HL-60 (cell line): ENCODE results near the gene SLC13A1.

Experiments used
- DNase-seq, 2 experiments: peaks; one replicate each; pipeline ENCODE4 v3.0.0-alpha.2; 2010 to 2020; ENCODE audit warnings: low read depth in 1 of 2, low spot score in 1 of 2
- H3K27ac ChIP-seq: fragments of 250-450 bp; sonication (Bioruptor Pico); replicated peaks from 2 replicates; pipeline ENCODE4 v1.5.1; 2020; ENCODE audit warnings: mild to moderate bottlenecking, moderate library complexity
- H3K27me3 ChIP-seq: fragments of 250-450 bp; sonication (Bioruptor Pico); 2 replicates; pipeline ENCODE4 v1.5.1; 2021; ENCODE audit warnings: mild to moderate bottlenecking, moderate library complexity; ENCODE audit not compliant: insufficient read depth, poor library complexity, severe bottlenecking
- H3K4me3 ChIP-seq: replicated peaks from 2 replicates; pipeline ENCODE4 v1.5.1; 2011; ENCODE audit warnings: mild to moderate bottlenecking, control low read depth, low read length; ENCODE audit not compliant: insufficient read depth
- GABPA ChIP-seq: IDR thresholded peaks from 2 replicates; pipeline ENCODE4 v1.6.1; 2012; ENCODE audit warnings: low read depth
- POLR2AphosphoS5 ChIP-seq: IDR thresholded peaks from 2 replicates; pipeline ENCODE4 v1.6.1; 2012; ENCODE audit warnings: low read depth
- SPI1 ChIP-seq: IDR thresholded peaks from 2 replicates; pipeline ENCODE4 v1.6.1; 2012; ENCODE audit warnings: low read depth, mild to moderate bottlenecking, borderline replicate concordance
- TF ChIP-seq, protein P1 (sequence below): IDR thresholded peaks from one replicate; pipeline ENCODE4 v1.5.1; 2011; ENCODE audit warnings: low read length, control low read depth, inconsistent platforms; ENCODE audit not compliant: insufficient read depth
- TF ChIP-seq, protein P2 (sequence below): IDR thresholded peaks from 2 replicates; pipeline ENCODE4 v1.6.1; 2012; ENCODE audit warnings: low read depth; ENCODE audit not compliant: insufficient replicate concordance

The SLC13A1 gene

DNA sequence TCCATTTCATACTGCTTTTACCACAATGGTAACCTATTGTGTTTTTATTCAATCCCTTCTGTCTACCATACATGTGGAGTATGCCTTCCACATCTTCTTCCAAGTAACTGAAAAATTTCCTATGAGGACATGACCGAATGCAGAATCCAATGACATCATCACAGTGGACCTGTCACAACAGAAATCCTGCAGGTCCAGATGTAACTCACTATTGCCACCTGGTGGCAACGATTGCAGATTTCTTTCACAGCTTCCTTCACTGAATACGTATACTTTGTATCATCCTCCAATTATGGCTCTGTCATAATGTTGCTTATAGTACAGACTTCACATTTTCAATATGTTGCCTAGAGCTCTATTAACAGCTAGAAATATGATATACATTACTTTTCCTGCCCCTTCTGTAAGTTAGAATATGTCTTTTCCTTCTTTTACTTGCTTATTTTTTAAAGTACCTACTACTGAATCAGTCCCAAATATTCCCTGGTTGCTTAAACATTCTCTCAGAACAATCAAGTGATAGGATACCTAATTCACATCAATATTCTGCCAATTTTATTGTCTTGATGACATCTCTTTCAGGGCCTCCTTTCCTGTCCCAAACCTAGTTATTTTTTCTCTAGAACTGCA lies 45.4 kb downstream of the SLC13A1 start:
- Histone ChIP-seq H3K27me3 (no peaks in the 10 kb centered on the region), H3K4me3 (no peak overlapping the region), H3K27ac (no peak overlapping the region)
- peak; percentile 34 to 38 for DNase-seq
- TF ChIP-seq, protein P1, sequence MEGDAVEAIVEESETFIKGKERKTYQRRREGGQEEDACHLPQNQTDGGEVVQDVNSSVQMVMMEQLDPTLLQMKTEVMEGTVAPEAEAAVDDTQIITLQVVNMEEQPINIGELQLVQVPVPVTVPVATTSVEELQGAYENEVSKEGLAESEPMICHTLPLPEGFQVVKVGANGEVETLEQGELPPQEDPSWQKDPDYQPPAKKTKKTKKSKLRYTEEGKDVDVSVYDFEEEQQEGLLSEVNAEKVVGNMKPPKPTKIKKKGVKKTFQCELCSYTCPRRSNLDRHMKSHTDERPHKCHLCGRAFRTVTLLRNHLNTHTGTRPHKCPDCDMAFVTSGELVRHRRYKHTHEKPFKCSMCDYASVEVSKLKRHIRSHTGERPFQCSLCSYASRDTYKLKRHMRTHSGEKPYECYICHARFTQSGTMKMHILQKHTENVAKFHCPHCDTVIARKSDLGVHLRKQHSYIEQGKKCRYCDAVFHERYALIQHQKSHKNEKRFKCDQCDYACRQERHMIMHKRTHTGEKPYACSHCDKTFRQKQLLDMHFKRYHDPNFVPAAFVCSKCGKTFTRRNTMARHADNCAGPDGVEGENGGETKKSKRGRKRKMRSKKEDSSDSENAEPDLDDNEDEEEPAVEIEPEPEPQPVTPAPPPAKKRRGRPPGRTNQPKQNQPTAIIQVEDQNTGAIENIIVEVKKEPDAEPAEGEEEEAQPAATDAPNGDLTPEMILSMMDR, result peak; percentile 46
- TF ChIP-seq GABPA, result no peak
- no peak for TF ChIP-seq POLR2AphosphoS5
- no peak for TF ChIP-seq SPI1
- TF ChIP-seq, protein P2, sequence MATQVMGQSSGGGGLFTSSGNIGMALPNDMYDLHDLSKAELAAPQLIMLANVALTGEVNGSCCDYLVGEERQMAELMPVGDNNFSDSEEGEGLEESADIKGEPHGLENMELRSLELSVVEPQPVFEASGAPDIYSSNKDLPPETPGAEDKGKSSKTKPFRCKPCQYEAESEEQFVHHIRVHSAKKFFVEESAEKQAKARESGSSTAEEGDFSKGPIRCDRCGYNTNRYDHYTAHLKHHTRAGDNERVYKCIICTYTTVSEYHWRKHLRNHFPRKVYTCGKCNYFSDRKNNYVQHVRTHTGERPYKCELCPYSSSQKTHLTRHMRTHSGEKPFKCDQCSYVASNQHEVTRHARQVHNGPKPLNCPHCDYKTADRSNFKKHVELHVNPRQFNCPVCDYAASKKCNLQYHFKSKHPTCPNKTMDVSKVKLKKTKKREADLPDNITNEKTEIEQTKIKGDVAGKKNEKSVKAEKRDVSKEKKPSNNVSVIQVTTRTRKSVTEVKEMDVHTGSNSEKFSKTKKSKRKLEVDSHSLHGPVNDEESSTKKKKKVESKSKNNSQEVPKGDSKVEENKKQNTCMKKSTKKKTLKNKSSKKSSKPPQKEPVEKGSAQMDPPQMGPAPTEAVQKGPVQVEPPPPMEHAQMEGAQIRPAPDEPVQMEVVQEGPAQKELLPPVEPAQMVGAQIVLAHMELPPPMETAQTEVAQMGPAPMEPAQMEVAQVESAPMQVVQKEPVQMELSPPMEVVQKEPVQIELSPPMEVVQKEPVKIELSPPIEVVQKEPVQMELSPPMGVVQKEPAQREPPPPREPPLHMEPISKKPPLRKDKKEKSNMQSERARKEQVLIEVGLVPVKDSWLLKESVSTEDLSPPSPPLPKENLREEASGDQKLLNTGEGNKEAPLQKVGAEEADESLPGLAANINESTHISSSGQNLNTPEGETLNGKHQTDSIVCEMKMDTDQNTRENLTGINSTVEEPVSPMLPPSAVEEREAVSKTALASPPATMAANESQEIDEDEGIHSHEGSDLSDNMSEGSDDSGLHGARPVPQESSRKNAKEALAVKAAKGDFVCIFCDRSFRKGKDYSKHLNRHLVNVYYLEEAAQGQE, result no peak

DNA sequence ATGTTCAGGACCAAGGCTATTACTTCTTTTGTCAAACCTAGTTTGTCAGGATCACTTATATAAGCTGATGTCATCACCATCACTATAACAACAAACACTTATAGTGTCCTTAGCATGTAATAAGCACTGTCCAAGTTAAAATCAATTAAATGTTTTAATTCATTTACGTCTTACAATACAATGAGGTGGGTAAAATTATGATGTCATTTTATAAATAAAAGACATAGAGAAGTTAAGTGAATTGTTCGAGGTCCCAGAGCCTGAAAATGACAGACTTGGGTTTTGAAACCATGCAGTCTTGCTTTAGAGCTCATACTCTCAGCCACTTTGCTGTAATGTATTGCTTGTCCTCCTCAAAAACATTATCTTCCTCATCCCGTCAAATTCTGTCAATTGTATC lies 48.3 kb downstream of the SLC13A1 start:
- DNase-seq, result no peak
- H3K27me3 ChIP-seq, result no peaks in the 10 kb centered on the region
- H3K27ac ChIP-seq, result no peak overlapping the region
- H3K4me3 ChIP-seq, result no peak overlapping the region
- TF ChIP-seq SPI1, result no peak
- TF ChIP-seq, protein P2, result no peak

DNA sequence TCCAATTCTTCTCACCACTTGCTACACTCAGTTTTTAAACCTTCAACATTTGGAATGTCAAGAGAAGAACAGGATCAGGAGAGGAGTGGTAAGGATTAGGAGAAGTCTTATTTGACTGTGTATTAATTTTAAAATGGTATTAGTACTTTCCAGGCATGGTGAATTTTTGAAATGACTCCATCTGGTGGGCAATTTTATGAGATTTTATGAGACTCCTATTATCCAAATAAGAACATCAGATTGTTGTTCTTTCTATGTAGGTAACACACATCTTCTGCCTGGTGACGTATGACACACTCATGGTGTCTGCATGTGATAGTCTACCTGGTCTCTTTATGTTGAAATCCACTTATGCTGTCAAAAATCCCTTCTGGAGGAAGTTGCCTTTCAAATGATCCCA lies 51.0 kb downstream of the SLC13A1 start:
- TF ChIP-seq SPI1 (no peak), POLR2AphosphoS5 (no peak), GABPA (no peak)
- TF ChIP-seq, protein P1, result no peak
- TF ChIP-seq, protein P2, result no peak
- H3K4me3 ChIP-seq, result no peak overlapping the region
- no peaks in the 10 kb centered on the region for H3K27me3 ChIP-seq
- no peak overlapping the region for H3K27ac ChIP-seq
- no peak for DNase-seq
